Germinal center (tissue), 1 donor: ENCODE results near the gene AKNA.

Experiments
- DNase-seq: peaks from one replicate; pipeline ENCODE4 v3.0.0; 2012; ENCODE audit warnings: mixed read lengths, low spot score

The AKNA gene

DNA sequence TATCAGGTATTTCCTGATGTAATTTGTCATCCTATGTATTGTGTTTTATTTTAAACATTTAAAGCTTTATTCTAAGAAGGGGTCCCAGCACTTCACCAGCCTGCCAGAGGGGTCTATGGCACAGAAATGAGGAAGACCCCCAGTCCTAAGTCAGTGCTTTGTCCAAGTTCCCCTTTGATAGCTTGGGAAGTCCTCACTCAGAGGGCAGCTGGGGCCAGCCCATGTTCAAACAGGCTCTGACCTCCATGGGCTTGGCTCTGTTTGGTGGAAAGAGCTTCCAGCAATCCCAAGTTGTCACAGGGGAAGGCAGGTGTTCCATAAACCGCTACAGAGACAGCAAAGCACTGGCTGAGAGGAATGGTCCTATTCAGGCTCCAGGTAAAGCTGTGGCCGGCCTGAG lies 26.6 kb upstream of the AKNA start:
- DNase-seq: no peak

DNA sequence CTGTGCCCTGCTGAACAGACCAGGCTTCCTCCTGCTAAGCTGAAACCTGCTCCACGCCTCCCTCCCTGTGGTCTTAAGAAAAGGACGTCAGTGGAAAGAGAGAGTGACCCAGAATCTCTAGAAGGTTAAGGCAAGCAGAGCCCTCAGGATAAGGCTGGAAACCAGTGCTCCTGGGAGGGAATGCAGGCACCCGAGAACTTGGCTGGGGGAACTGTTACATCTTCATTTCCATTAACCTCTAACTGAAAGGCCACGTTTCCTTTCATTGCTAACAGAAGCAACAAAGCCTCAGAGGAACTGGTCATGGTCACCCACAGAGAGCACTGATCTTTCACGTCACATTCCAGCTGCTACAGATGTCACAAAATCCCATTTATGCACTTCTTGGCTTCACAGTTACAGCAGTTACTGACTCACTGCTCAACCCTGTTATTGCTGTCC lies 26.1 kb upstream of the AKNA start:
- DNase-seq: no peak

DNA sequence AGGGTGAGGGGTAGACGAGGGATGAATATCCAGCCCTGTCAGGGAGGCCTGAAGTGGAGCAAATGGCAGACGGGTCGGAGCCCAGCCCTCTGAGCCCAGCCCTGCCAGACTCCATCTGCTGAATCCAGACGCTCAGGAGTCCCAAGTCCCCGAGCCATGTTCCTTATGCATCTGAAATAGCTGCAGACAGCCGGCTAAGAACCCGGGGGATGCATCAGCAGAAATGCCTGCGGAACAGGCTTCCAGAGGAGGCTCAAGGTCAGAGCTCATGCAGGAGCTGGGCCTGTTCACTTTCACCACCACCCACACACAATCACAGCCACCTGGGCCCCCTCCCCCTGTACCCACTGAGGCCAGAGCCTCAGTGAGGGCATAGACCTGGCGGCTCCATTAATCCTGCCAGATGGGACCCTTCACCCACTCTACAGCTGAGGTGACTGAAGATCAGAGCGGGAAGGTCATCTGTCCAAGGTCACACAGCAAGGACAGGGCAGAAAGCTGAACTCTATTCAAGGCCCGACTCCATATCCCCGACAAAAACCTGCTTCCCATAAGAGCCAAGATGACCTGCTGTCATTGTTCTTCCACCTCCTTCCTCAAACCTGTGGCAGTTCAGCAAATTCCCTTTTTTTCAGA lies 24.4 kb upstream of the AKNA start:
- no peak for DNase-seq

GRCh38 chr9:114411452-114411851 lies 23.7 kb upstream of the AKNA start:
- no peak for DNase-seq

DNA sequence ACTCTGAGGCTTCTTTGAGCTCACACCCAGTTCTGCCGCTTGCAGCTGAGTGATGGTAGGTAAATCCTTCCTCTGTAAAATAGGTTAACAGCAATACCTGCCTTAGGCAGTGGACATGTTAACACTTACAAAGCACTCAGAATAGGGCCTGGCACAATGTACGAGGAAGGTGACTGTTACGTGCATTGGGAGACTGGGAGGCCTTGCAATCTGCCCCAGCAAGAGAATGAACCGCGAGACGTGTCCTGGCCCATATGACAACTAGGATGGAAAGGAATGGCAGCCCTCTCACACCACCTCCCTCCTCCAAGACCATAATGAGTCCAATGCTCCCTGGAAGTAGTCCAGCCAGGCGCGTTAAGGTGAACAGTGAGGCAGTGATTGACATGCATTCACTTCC lies 23.1 kb upstream of the AKNA start:
- DNase-seq: no peak

DNA sequence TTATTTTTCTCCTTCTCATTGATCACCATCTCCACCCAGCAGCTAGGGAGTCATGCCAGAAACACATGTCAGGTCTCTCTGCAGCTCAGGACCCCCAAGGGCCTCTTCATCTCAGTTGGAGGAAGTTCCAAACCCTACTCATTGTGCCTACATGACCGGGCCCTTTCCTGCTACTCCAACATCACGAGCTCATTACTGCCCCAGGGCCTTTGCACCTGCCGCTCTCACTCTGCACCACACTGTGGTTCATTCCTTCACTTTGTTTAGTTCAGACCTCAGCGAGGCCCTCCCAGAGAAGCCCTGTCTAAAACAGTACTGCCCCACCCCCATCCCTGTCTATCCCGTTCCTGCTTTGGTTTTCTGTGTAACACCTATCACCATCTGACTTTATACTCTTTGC lies 22.1 kb upstream of the AKNA start:
- no peak for DNase-seq

DNA sequence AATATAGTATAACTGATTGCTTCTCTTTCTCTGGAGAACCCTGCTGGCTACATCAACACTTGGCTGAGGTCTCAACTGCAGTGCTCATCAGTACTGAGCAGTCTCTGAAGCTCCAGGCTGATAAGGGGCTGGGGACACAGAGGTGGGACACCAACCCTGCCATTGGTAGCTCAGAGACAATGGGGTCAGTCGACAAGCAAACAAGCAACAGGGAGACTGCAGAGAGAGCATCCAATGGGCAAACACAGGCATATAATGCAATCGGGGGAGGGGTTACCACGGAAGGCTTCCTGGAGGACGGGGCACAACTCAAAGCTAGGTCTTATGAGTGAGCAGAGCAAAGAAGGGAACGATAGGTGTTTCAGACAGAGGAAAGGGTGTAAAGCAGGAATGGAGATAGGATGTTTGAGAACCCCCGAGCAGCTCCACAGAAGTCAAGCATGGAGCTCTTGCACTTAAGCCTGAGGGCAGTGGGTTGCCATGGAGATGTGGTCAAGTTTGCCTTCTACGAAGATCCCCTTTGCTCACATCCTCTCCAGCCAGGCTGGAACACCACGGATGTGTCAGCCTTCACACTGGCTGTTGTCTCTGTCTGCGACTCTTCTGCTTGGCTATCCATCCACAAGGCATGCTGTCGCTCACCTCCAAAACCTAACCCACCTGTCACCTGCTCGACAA lies 21.5 kb upstream of the AKNA start:
- no peak for DNase-seq

DNA sequence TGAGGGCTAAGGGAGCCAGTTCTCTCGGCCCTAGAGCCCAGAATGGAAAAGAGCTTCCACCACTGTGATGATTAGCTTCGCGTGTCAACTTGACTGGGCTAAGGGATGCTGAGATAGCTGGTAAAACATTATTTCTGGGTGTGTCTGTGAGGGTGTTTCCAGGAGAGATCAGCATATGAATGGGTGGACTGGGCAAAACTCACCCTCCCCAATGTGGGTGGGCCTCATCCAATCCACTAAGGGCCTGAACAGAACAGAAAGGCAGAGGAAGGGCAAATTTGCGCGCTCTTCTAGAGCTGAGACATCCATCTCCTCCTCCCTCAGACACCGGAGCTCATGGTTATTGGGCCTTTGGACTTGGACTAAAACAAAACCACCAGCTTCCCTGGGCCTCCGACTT lies 20.9 kb upstream of the AKNA start:
- no peak for DNase-seq

- no peak for DNase-seq
Observed at GRCh38 chr9:114407889-114408288, 20.1 kb upstream of the AKNA start.

DNA sequence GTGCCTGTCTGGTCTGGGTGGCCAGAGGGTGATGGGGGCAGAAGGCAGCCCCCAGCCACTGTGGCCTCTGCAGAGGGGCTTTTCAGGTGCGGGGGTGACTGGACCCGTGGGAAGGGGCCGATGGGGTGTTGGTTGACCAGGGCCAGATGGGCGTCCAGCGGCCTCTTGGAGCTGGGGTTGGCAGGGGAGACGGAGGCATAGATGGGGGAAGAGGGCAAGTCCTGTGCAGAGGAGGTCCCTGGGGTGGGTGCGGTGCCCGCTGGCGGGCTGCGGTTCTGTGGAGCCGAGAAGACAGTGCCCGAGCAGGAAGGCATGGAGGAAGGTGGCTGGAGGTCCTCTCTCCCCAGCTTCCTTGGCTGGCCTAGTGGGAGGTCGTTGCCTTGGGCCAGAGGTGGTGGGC lies 18.7 kb upstream of the AKNA start:
- no peak for DNase-seq

- DNase-seq: peak; percentile 87
Observed at GRCh38 chr9:114405294-114406034, 17.7 kb upstream of the AKNA start.

DNA sequence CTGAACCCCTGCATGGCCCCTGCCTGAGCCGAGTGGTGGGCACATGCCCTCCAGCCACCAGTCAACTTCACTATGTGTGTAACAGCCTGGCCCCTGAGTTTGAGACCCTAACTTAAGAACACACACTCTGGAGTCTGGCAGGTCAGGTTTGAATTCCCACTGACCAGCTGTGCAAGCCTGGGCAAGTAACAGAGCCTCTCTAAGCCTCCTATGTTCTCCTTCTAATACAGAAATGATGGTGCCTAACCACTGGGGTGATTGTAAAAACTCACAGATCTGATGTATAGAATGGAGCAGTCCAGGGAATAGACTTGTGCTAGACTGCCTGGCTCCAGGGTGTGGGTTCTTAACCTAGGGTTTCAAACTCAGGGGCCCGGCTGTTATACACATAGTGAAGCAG lies 16.7 kb upstream of the AKNA start:
- no peak for DNase-seq

GRCh38 chr9:114403153-114403756 lies 15.5 kb upstream of the AKNA start:
- no peak for DNase-seq

DNA sequence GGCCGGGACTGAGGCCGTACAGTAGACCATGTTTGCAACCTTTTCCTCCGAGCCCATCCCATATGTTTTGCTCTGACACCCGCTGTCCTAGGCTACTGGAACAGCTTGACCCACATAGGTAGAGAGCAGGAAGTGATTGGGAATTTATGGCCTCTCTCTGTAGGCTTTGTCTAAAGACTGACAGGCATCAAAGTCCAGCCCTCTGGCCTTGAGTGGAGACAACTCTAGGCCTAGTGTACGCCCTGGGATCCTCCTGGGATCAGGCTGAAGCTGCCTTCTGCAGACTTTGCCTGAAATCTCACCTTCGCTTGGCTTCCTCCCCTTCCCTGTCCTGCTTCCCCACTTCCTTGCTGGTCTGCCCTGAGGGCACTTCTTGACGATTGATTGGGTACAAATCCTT lies 13.6 kb upstream of the AKNA start:
- no peak for DNase-seq

- DNase-seq: no peak
Observed at GRCh38 chr9:114400772-114401171, 13.0 kb upstream of the AKNA start.

DNA sequence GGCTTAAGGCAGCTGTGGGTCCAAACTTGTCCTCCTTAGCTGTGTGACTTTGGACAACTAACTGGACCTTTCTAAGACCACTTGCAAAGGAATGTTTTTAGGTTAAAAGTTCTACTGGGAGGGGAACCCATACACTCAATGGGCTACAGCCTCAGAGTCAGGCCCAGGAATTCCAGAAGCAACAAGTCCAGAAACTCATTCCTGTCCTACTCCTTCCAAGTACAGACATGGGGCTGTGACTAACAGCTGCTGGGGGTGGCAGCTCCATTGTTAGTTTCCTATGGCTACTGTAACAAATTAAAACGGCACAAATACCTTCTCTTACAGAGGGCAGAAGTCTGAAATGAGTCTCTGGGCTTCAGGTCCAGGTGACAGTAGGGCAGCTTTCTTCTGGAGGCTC lies 12.4 kb upstream of the AKNA start:
- no peak for DNase-seq

- no peak for DNase-seq
Observed at GRCh38 chr9:114399381-114399780, 11.6 kb upstream of the AKNA start.

- DNase-seq: peak; percentile 98
Observed at GRCh38 chr9:114397848-114398605, 10.2 kb upstream of the AKNA start.

DNA sequence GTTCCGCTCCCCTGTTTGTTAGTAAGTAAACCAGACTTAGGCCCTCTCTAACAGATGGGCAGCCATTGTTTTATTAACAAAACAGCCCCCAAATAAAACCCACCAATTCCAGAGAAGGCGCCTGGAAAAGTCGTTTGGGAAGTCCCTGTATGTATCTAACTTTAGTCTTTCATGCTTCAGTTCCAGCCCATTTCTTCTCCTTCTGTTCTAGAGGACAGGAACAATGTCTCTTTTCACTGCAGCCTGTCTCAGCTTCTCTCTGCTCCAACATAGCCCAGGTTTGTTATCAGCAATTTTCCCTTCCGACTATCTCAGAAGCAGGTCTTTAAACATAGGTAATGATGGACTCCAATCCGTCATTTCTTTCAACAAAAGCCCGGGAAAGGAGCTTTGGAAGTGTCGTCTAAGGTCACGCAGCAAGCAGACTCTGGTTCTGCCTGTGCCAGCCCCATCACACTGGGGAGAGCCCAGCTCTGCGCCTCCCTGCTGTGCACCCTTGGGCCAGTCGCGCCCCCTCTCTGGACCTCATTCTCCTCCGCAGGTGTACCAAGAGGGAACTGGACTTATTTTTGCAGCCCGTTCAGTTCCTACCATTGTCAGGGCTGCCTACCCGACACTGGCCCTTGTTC lies 9.6 kb upstream of the AKNA start:
- DNase-seq: no peak

DNA sequence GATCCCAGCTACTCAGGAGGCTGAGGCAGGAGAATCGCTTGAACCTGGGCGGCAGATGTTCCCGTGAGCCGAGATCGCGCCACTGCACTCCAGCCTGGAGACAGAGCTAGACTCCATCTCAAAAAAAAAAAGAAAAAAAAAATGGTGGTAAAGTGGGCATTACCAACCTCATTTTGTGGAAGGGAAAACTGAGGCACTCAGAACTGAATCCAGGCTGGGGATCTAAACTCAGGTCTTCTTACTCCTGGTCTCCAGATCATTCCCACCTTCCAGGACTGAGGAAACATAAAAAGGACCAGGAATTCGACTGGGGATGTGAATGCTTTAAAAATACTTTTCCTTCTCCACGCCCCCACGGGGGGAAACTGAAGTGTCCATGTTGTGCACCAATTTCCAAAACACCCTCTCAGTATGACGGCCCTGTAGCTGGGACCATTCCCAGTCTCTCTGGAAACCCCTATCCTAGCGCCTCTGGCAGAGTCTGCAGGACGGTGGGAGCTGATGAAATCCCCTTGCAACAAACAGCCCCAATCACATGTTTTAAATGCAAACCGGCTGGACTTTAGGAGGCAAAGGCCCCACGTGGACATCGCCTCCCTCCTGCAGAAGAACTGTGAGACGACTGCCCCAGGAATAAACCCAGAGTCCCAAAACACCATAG lies 8.9 kb upstream of the AKNA start:
- no peak for DNase-seq

- DNase-seq: no peak
Observed at GRCh38 chr9:114395768-114396167, 8.0 kb upstream of the AKNA start.
